Fibroblast of the aortic adventitia (primary cell): ENCODE measurements around the gene SMARCA4. TPM values are rescaled to one million over a fixed set of nuclear protein-coding genes. Genes with fewer than 3 reads are reported as not detected.
"Not testable (repeated sequence)": the region's sequence is repeated elsewhere in the genome, so short reads cannot be mapped to it uniquely, and the experiment has no call there.

Experiments used
- DNase-seq: peaks from one replicate; pipeline ENCODE4 v3.0.0-alpha.2; 2010; ENCODE audit warnings: low read depth
- H3K4me3 ChIP-seq: 2 replicates; pipeline ENCODE4 v1.5.1; 2011; ENCODE audit warnings: low read depth, mild to moderate bottlenecking, control low read depth, low read length, moderate library complexity
- total RNA-seq: library from RNA; depleted of rRNA; stranded (reverse); fragments of >200 nt; gene quantifications from 2 replicates; pipeline ENCODE4 v1.2.3, GENCODE V29; 2012; ENCODE audit warnings: low replicate concordance
- TF ChIP-seq, protein P1 (sequence below): IDR thresholded peaks from 2 replicates; pipeline ENCODE4 v1.5.1; 2011; ENCODE audit warnings: mild to moderate bottlenecking, low read length, control low read depth, inconsistent platforms; ENCODE audit not compliant: insufficient read depth

SMARCA4 gene
- total RNA-seq, 1 donor = 63.8 TPM

- no peak overlapping the region for H3K4me3 ChIP-seq
- TF ChIP-seq, protein P1, sequence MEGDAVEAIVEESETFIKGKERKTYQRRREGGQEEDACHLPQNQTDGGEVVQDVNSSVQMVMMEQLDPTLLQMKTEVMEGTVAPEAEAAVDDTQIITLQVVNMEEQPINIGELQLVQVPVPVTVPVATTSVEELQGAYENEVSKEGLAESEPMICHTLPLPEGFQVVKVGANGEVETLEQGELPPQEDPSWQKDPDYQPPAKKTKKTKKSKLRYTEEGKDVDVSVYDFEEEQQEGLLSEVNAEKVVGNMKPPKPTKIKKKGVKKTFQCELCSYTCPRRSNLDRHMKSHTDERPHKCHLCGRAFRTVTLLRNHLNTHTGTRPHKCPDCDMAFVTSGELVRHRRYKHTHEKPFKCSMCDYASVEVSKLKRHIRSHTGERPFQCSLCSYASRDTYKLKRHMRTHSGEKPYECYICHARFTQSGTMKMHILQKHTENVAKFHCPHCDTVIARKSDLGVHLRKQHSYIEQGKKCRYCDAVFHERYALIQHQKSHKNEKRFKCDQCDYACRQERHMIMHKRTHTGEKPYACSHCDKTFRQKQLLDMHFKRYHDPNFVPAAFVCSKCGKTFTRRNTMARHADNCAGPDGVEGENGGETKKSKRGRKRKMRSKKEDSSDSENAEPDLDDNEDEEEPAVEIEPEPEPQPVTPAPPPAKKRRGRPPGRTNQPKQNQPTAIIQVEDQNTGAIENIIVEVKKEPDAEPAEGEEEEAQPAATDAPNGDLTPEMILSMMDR = no peak
- no peak for DNase-seq
Observed at GRCh38 chr19:11079999-11080398, 119.2 kb downstream of the SMARCA4 start.

DNA sequence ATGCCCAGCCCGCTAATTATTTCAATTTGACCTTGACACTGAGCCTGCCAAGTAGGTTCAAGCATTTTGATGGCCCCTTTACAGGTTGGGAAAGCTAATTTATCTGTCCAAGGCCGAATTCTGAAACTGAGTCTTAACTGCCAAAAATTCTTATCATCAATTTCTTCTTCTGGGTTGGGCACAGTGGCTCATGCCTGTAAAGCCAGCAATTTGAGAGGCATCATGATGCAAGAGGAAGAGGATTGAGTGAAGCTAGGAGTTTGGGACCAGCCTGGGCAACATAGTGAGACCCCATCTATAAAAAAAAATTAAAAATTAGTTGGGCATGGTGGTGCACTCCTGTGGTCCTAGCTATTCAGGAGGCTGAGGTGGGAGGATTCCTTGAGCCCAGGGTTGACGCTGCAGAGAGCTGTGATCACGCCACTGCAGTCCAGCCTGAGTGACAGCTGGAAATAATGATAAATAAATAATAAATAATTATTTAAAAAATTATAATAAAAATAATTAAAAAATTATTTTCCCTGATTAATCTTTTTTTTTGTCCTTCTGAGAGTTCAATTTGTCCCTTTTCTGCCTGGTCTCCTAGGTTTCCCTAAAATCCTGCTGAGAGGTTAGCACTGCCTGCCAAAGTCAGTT is 127.2 kb downstream of the SMARCA4 start:
- TF ChIP-seq, protein P1 = no peak
- no peak overlapping the region for H3K4me3 ChIP-seq
- no peak for DNase-seq

DNA sequence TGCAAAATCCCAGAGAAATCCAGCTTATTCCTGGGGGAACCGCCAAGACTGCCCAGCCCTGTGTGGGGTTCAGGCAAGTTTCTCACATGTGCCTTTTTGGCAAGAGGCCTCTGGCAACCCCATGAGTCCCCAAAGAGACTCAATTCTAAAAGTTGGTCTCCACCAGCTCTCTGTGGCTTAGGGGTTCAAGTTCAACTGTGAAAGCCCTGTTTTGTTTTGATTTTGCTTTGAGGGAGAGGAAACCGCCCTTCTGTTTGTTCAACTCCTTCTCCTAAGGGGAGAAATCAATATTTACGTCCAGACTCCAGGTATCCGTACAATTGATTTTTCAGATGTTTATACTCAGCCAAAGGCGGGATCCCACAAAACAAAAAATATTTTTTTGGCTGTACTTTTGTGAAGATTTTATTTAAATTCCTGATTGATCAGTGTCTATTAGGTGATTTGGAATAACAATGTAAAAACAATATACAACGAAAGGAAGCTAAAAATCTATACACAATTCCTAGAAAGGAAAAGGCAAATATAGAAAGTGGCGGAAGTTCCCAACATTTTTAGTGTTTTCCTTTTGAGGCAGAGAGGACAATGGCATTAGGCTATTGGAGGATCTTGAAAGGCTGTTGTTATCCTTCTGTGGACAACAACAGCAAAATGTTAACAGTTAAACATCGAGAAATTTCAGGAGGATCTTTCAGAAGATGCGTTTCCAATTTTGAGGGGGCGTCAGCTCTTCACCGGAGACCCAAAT is 127.8 kb downstream of the SMARCA4 start:
- TF ChIP-seq, protein P1 = no peak
- peak; percentile 60 for DNase-seq
- H3K4me3 ChIP-seq = peak overlapping the region; percentile 85

- TF ChIP-seq, protein P1 = no peak
Observed at GRCh38 chr19:11089254-11090013, 128.6 kb downstream of the SMARCA4 start, which contains the start of gene LDLR. LDLR (plus strand) TSS chr19:11089463; CDS start chr19:11089549, 86 bp downstream.

GRCh38 chr19:11090014-11090263 is 129.1 kb downstream of the SMARCA4 start:
- not testable (repeated sequence) for DNase-seq
- H3K4me3 ChIP-seq = peak overlapping the region; percentile 85

More at GRCh38 chr19:11089254-11090013, 128.6 kb downstream of the SMARCA4 start, which contains the start of gene LDLR:
- H3K4me3 ChIP-seq = peak within 1 kb of the TSS; percentile 85
- DNase-seq = peak; percentile 93

GRCh38 chr19:11090264-11090996 is 129.6 kb downstream of the SMARCA4 start:
- TF ChIP-seq, protein P1 = no peak
- peak overlapping the region; percentile 90 for H3K4me3 ChIP-seq
- DNase-seq = peak; percentile 90
